GM18873 (cell line): ENCODE data around the gene LRRC51.
"Not testable (repeated sequence)": the region's sequence is repeated elsewhere in the genome, so short reads cannot be mapped to it uniquely, and the experiment has no call there.

Experiments used
- ATAC-seq: cut with Tn5 transposase; IDR thresholded peaks from one replicate; pipeline ENCODE4 v1.9.1; 2021; ENCODE audit warnings: mild to moderate bottlenecking, moderate library complexity, moderate number of reproducible peaks; ENCODE audit not compliant: unreplicated experiment, low FRiP score

Gene LRRC51

DNA sequence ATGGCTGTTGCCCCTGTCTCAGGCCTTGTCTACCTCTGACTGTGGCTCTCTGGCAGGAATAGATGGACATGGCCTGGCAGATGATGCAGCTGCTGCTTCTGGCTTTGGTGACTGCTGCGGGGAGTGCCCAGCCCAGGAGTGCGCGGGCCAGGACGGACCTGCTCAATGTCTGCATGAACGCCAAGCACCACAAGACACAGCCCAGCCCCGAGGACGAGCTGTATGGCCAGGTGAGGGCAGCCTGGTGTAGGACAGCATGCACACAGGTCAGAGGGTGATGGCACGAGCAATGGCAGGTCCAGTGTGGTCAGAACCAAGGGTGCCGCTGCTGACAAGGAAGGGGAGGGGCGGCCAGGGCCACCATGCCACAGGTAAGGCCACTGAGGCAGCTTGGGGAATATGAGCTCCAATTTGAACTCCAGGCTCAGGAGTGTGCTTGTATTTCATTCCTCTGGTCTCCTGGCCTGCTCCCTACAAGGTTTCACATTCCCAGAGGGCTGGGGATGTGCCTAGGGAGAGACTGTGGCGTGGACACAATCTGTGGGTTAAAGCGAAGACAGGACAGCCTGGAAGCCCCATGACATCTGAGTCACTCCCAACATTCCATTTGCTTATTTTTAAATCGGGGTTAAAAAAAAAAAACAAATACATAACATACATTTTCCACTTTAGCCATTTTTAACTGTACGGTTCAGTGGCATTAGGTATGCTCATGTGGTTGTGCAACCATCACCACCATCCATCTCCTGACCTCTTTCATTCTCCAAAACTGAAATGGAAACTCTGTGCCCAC lies 55.4 kb downstream of the LRRC51 start:
- ATAC-seq: no peak

DNA sequence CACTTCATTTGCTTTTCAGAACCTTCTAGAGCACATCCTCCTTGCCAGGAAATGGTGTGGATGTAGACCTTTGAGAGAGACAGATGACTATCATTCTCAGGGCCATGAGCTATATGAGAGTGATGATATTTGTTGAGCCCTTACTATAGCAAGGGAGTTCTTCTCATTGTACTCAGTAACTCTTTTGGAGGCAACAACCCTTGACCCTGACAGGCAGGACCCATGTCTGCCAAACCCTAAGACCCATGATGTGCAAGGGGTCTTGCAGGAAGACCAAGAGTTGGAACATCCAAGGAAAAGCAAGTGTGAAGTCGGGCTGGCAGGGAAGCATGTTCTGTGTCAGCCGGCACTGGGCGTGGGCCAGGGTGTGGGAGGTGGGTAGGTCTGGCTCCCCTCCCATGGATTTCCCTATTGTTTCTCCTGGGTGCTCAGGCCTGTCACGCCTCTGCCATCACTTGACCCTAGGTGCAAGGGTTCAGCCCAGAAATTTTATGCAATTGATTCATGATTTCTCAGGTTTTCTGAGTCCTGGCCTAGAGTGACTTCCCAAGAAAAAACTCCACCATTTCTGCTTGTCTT lies 56.1 kb downstream of the LRRC51 start:
- no peak for ATAC-seq

DNA sequence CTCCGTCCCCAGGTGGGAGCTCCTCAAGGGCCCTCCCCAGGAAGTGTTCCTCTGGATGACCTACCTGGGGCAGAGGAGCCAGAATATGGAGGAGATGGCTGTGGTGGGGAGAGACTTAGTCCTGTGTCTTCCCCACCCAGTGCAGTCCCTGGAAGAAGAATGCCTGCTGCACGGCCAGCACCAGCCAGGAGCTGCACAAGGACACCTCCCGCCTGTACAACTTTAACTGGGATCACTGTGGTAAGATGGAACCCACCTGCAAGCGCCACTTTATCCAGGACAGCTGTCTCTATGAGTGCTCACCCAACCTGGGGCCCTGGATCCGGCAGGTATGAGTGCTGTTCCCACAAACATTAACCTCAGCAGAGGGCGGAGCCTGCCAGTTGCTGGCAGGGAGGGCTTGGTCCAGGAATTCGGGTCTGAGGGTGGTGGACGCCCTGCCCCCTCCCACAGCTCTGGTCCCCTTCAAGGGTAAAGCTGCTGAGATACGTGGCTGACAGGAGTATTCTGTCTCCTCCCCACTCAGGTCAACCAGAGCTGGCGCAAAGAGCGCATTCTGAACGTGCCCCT lies 58.3 kb downstream of the LRRC51 start:
- ATAC-seq: no peak

DNA sequence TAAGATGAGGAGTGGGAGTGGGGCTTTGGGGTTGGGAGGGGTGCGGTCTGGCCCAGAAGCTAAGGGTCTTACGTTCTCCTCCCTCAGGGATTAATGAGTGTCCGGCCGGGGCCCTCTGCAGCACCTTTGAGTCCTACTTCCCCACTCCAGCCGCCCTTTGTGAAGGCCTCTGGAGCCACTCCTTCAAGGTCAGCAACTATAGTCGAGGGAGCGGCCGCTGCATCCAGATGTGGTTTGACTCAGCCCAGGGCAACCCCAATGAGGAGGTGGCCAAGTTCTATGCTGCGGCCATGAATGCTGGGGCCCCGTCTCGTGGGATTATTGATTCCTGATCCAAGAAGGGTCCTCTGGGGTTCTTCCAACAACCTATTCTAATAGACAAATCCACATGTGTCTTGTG lies 58.9 kb downstream of the LRRC51 start:
- no peak for ATAC-seq

DNA sequence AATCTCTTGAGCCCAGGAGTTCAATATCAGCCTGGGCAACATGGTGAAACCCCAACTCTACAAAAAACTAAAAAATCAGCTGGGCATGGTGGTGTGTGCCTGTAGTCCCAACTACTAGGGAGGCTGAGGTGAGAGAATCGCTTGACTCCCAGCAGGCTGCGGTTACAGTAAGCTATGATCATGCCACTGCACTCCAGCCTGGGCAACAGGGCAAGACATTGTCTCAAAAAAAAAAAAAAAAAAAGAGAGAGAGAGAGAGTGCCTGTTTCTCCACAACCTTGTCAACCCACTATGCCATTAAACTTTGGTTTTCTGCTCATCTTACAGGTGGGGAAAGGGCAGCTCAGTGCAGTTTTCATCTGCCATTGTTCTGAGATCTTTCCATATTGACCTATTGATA lies 60.0 kb downstream of the LRRC51 start:
- ATAC-seq: no peak

DNA sequence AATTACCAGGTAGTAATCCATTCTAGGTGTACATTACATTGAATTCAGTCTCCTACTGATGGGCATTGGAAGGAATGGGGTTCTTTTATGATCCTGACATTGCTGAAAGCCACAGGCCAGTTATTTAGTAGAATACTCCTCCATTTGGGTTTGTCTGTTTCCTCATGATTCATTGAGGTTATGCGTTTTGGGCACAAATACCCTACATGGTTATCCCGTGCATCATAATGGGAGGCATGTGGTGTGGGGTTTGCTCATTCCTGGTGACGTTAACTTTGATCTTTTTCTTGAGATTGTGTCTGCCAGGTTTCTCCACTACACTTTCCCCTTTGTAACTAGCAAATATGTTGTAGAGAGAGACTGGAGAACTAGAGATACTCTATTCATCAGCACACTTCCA lies 60.4 kb downstream of the LRRC51 start:
- ATAC-seq: no peak

DNA sequence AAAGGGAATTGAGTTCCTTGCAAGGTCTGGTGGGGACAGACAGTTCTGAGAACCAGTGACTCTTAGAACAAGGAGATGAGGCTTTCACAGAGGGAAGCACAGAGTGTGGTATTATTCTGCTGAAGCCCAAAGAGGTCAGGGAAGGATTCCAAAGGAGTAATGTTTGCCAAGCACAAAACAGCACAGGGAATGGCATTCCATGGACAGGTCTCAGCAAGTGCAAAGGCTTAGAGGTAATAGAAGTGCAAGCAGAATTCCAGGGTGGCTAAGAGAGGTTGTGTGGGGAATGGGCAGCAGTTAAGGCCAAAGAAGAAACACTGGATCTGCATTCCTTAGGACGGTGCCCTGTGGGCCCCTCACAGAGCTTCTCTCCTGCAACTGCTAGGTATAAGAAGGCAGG lies 61.4 kb downstream of the LRRC51 start:
- not testable (repeated sequence) for ATAC-seq

DNA sequence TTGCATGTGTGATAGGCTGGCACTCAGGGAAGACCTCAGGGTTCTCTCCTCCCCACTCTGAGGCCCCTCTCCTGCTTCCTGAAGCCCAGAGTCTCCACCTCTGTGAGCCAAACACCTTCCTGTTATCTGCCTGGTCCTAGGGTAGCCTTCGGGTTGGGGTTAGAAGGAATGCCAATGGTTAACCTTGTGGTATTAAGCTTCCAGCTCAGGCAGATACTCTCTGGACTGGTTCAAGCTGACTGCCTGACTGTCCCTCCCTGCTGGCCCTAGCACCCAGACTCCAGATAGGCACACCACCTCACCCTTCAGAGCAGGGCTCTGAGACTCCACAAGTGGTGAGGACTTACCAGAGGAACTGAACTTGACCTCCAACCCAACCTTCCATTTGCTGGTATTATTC lies 61.9 kb downstream of the LRRC51 start:
- not testable (repeated sequence) for ATAC-seq

DNA sequence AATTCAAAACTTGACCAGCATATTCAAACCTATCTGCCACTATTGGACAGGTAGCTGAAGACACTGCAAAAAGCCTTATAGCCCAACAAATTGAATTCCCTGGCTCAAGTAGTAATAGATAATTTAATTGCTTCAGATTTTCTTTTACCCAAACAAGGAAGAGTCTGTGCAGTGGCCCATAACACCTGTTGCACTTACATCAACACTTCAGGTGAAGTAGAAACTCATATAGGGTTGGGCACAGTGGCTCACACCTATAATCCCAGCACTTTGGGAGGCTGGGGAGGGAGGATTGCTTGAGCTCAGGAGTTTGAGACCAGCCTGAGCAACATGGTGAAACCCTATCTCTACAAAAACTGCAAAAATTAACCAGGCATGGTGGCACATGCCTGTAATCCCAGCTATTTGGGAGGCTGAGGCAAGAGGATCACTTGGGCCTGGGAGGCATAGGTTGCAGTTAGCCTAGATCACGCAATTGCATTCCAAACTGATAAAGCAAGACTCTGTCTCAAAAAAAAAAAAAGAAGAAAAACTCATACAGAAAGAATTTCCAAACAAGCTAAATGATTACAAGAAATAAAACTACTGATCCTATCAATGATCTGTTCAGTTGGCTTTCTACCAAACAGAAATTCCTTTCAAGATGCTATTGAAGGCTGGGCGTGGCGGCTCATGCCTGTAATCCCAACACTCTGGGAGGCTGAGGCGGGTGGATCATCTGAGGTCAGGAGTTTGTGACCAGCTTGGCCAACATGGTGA lies 64.3 kb downstream of the LRRC51 start:
- no peak for ATAC-seq
